HL-60 (cell line): ENCODE data around the gene RANGRF.

ENCODE experiments used
- CTCF ChIP-seq: IDR thresholded peaks from one replicate; pipeline ENCODE4 v1.5.1; 2011; ENCODE audit warnings: low read length, control low read depth, inconsistent platforms; ENCODE audit not compliant: insufficient read depth
- POLR2AphosphoS5 ChIP-seq: IDR thresholded peaks from 2 replicates; pipeline ENCODE4 v1.6.1; 2012; ENCODE audit warnings: low read depth

GRCh38 chr17:8264836-8265542, 23.5 kb upstream of the RANGRF start:
- TF ChIP-seq POLR2AphosphoS5 (no peak), CTCF (no peak)
